Measurements from ENCODE around the gene SLC5A12. TPM values are rescaled to one million over a fixed set of nuclear protein-coding genes. Genes with fewer than 3 reads are reported as not detected.

Gene SLC5A12
- total and polyA plus RNA-seq, 2 donors from 2014 or later: 0.94 to 227 TPM

- H3K36me3 ChIP-seq (ENCODE audit: control insufficient read depth in 2 of 3, insufficient read depth in 3 of 3, low read length in 3 of 3): no peaks in the 10 kb centered on the region
- H3K4me1 ChIP-seq (ENCODE audit: control insufficient read depth in 2 of 3, insufficient read depth in 2 of 3, low read depth in 1 of 3, low read length in 3 of 3): no peaks in the 10 kb centered on the region
- no peak for FAIRE-seq
- no peak for DNase-seq
- no peaks in the 10 kb centered on the region for H3K27me3 ChIP-seq (ENCODE audit: control insufficient read depth, insufficient read depth, low read length)
- intact Hi-C loops (cut with DNase I): no loop called here
- no peak overlapping the region for H3K4me3 ChIP-seq (ENCODE audit: low read length in 3 of 3)
- no peak for TF ChIP-seq CTCF (IDR thresholded peaks at IDR 0.05; ENCODE audit: borderline replicate concordance, extremely low read depth, insufficient read depth)
- no peaks in the 10 kb centered on the region for H3K9me3 ChIP-seq (ENCODE audit: control insufficient read depth in 2 of 3, insufficient read depth in 1 of 3, low read length in 3 of 3)
- no peak overlapping the region for H3K27ac ChIP-seq (ENCODE audit: low read depth in 2 of 2, low read length in 2 of 2)
- no peak overlapping the region for H3K9ac ChIP-seq (ENCODE audit: low read length in 3 of 3)
Observed at GRCh38 chr11:26626346-26626745, 95.5 kb downstream of the SLC5A12 start.

- intact Hi-C loops (cut with DNase I): no loop called here
- H3K9ac ChIP-seq (ENCODE audit: low read length in 3 of 3): no peak overlapping the region
- TF ChIP-seq CTCF (IDR thresholded peaks at IDR 0.05; ENCODE audit: borderline replicate concordance, extremely low read depth, insufficient read depth): no peak
- no peaks in the 10 kb centered on the region for H3K27me3 ChIP-seq (ENCODE audit: control insufficient read depth, insufficient read depth, low read length)
- H3K27ac ChIP-seq (ENCODE audit: low read depth in 2 of 2, low read length in 2 of 2): no peak overlapping the region
- H3K36me3 ChIP-seq (ENCODE audit: control insufficient read depth in 2 of 3, insufficient read depth in 3 of 3, low read length in 3 of 3): no peaks in the 10 kb centered on the region
- DNase-seq (no peak), FAIRE-seq (no peak)
- H3K4me3 ChIP-seq (ENCODE audit: low read length in 3 of 3): no peak overlapping the region
- no peaks in the 10 kb centered on the region for H3K4me1 ChIP-seq (ENCODE audit: control insufficient read depth in 2 of 3, insufficient read depth in 2 of 3, low read depth in 1 of 3, low read length in 3 of 3)
- no peaks in the 10 kb centered on the region for H3K9me3 ChIP-seq (ENCODE audit: control insufficient read depth in 2 of 3, insufficient read depth in 1 of 3, low read length in 3 of 3)
Observed at GRCh38 chr11:26623076-26623659, 98.7 kb downstream of the SLC5A12 start.

GRCh38 chr11:26622181-26622580, 99.7 kb downstream of the SLC5A12 start:
- Histone ChIP-seq H3K9me3 (ENCODE audit: control insufficient read depth in 2 of 3, insufficient read depth in 1 of 3, low read length in 3 of 3) (no peaks in the 10 kb centered on the region), H3K9ac (ENCODE audit: low read length in 3 of 3) (no peak overlapping the region), H3K4me1 (ENCODE audit: control insufficient read depth in 2 of 3, insufficient read depth in 2 of 3, low read depth in 1 of 3, low read length in 3 of 3) (no peaks in the 10 kb centered on the region), H3K27ac (ENCODE audit: low read depth in 2 of 2, low read length in 2 of 2) (no peak overlapping the region), H3K36me3 (ENCODE audit: control insufficient read depth in 2 of 3, insufficient read depth in 3 of 3, low read length in 3 of 3) (no peaks in the 10 kb centered on the region), H3K4me3 (ENCODE audit: low read length in 3 of 3) (no peak overlapping the region), H3K27me3 (ENCODE audit: control insufficient read depth, insufficient read depth, low read length) (no peaks in the 10 kb centered on the region)
- TF ChIP-seq CTCF (IDR thresholded peaks at IDR 0.05; ENCODE audit: borderline replicate concordance, extremely low read depth, insufficient read depth): no peak
- FAIRE-seq: no peak
- DNase-seq: no peak
- intact Hi-C loops (cut with DNase I): no loop called here

- no peak overlapping the region for H3K27ac ChIP-seq (ENCODE audit: low read depth in 2 of 2, low read length in 2 of 2)
- H3K27me3 ChIP-seq (ENCODE audit: control insufficient read depth, insufficient read depth, low read length): no peaks in the 10 kb centered on the region
- no peak for TF ChIP-seq CTCF (IDR thresholded peaks at IDR 0.05; ENCODE audit: borderline replicate concordance, extremely low read depth, insufficient read depth)
- no peak for FAIRE-seq
- intact Hi-C loops (cut with DNase I): no loop called here
- no peak overlapping the region for H3K9ac ChIP-seq (ENCODE audit: low read length in 3 of 3)
- no peak overlapping the region for H3K4me3 ChIP-seq (ENCODE audit: low read length in 3 of 3)
- no peak for DNase-seq
- H3K9me3 ChIP-seq (ENCODE audit: control insufficient read depth in 2 of 3, insufficient read depth in 1 of 3, low read length in 3 of 3): no peaks in the 10 kb centered on the region
- H3K36me3 ChIP-seq (ENCODE audit: control insufficient read depth in 2 of 3, insufficient read depth in 3 of 3, low read length in 3 of 3): no peaks in the 10 kb centered on the region
- H3K4me1 ChIP-seq (ENCODE audit: control insufficient read depth in 2 of 3, insufficient read depth in 2 of 3, low read depth in 1 of 3, low read length in 3 of 3): no peaks in the 10 kb centered on the region
Observed at GRCh38 chr11:26621132-26621531, 100.7 kb downstream of the SLC5A12 start.
